Osteoblast (primary cell): ENCODE data around the gene ANKIB1. TPM values are rescaled to one million over a fixed set of nuclear protein-coding genes. Genes with fewer than 3 reads are reported as not detected.
A peak's percentile ranks its signal among the peaks of the same experiment; 100 is the strongest.

ENCODE experiments used
- DNase-seq: peaks from one replicate; pipeline ENCODE4 v3.0.0; 2011; ENCODE audit warnings: low spot score, mixed read lengths; ENCODE audit not compliant: insufficient read length; ENCODE audit errors: missing footprints
- H2AFZ ChIP-seq: 2 replicates; pipeline ENCODE4 v1.6.0; 2011; ENCODE audit warnings: mild to moderate bottlenecking, low read length
- H3K27ac ChIP-seq: 2 replicates; pipeline ENCODE4 v1.5.1; 2011; ENCODE audit warnings: mild to moderate bottlenecking, low read depth, low read length, moderate library complexity
- H3K27me3 ChIP-seq: 2 replicates; pipeline ENCODE4 v1.6.0; 2012; ENCODE audit warnings: mild to moderate bottlenecking, control low read depth, inconsistent platforms, low read length, moderate library complexity; ENCODE audit not compliant: insufficient read depth
- H3K36me3 ChIP-seq: 2 replicates; pipeline ENCODE4 v1.5.1; 2011; ENCODE audit warnings: mild to moderate bottlenecking, low read length, control low read depth, moderate library complexity; ENCODE audit not compliant: insufficient read depth
- H3K4me1 ChIP-seq: 2 replicates; pipeline ENCODE4 v1.5.1; 2011; ENCODE audit warnings: mild to moderate bottlenecking, low read length, control low read depth, moderate library complexity; ENCODE audit not compliant: insufficient read depth
- H3K4me2 ChIP-seq: 2 replicates; pipeline ENCODE4 v1.6.0; 2011; ENCODE audit warnings: mild to moderate bottlenecking, low read length; ENCODE audit not compliant: insufficient read depth
- H3K4me3 ChIP-seq: fragments of 200-600 bp; sonication (generic); 3 replicates; pipeline ENCODE4 v1.5.1; 2012; ENCODE audit warnings: mild to moderate bottlenecking, low read length, inconsistent platforms; ENCODE audit not compliant: insufficient read depth
- H3K79me2 ChIP-seq: 2 replicates; pipeline ENCODE4 v1.6.0; 2012; ENCODE audit warnings: mild to moderate bottlenecking, low read length, control low read depth, inconsistent platforms; ENCODE audit not compliant: insufficient read depth
- H3K9me3 ChIP-seq: 2 replicates; pipeline ENCODE4 v1.5.1; 2011; ENCODE audit warnings: low read depth, low read length, control low read depth
- H4K20me1 ChIP-seq: 2 replicates; pipeline ENCODE4 v1.6.0; 2012; ENCODE audit warnings: mild to moderate bottlenecking, low read length, control low read depth; ENCODE audit not compliant: insufficient read depth
- total RNA-seq: library from RNA; depleted of rRNA; stranded (reverse); fragments of >200 nt; gene quantifications from 2 replicates; pipeline ENCODE4 v1.2.3, GENCODE V29; 2012
- TF ChIP-seq, protein P1 (sequence below): IDR thresholded peaks from 2 replicates; pipeline ENCODE4 v1.5.1; 2011; ENCODE audit warnings: mild to moderate bottlenecking, low read depth, low read length, moderate library complexity; ENCODE audit errors: extremely low read depth

The ANKIB1 gene
- total RNA-seq, 1 donor: 98.1 TPM

DNA sequence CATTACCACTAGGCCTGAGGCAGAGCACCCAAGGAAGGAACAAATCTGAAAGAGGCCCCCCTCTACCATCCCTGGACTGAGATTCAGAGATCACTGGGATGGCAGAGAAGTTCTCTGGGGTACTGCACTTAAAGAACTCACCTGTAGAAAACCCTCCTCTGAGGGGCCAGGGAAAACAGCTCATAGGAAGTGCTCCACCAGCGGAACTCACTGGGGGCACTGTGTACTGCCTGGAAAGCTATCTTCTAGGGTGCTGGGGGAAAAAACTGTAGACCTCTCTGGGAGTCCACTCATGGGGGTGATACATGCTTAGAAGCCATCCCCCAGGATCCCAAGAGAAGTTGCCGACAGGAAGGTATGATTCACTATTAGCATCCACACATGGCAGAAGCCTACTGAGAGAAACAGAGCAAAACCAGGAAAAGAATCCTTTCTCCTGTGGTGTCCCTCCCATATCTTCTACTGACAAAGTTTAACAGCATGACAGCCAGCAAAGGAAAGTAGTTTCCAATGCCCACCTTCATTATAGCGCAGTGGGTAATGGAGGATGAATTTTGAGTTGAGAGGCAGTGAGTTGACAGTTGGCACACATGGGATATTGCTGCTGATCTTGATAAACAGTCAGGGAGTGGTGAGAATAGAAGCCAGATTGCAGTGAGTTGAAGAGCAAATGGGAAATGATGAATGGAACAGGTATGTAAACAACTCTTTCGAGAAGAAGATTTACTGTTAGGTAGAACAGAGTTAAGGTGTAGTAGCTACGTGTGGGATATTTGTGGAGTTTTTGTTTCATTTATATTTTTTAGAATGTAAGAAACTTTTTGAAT is 20.9 kb downstream of the ANKIB1 start:
- Histone ChIP-seq H3K79me2 (peaks cover 90% of the 10 kb centered on the region), H3K4me1 (no peaks in the 10 kb centered on the region), H3K36me3 (no peaks in the 10 kb centered on the region), H3K27me3 (no peaks in the 10 kb centered on the region), H4K20me1 (peaks cover 26% of the 10 kb centered on the region), H3K9me3 (no peaks in the 10 kb centered on the region), H3K4me2 (no peak overlapping the region), H2AFZ (no peak overlapping the region), H3K27ac (no peak overlapping the region), H3K4me3 (no peak overlapping the region)
- peak; percentile 58 for DNase-seq
- TF ChIP-seq, protein P1, sequence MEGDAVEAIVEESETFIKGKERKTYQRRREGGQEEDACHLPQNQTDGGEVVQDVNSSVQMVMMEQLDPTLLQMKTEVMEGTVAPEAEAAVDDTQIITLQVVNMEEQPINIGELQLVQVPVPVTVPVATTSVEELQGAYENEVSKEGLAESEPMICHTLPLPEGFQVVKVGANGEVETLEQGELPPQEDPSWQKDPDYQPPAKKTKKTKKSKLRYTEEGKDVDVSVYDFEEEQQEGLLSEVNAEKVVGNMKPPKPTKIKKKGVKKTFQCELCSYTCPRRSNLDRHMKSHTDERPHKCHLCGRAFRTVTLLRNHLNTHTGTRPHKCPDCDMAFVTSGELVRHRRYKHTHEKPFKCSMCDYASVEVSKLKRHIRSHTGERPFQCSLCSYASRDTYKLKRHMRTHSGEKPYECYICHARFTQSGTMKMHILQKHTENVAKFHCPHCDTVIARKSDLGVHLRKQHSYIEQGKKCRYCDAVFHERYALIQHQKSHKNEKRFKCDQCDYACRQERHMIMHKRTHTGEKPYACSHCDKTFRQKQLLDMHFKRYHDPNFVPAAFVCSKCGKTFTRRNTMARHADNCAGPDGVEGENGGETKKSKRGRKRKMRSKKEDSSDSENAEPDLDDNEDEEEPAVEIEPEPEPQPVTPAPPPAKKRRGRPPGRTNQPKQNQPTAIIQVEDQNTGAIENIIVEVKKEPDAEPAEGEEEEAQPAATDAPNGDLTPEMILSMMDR: no peak

DNA sequence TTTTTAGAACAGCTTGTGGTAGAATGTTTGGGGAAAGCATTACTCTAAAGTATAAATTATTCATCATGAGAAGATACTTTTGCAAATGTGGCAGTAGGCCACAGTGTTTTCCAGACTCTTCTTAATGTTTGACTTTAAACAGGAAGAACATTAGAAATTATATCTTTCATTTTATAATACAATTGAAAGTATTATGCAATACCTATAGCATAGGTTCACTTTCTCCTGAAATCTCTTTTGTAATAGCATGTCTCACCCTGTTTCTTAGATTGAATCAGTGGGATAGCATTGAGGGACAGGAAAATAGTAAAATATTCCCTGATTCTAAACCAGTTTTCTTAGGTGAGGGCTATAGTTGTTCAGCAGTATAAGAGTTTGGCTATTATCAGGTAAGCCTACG is 23.1 kb downstream of the ANKIB1 start:
- no peaks in the 10 kb centered on the region for H3K4me1 ChIP-seq
- no peaks in the 10 kb centered on the region for H3K9me3 ChIP-seq
- H2AFZ ChIP-seq: no peak overlapping the region
- H4K20me1 ChIP-seq: peaks cover 25% of the 10 kb centered on the region
- H3K4me2 ChIP-seq: no peak overlapping the region
- no peaks in the 10 kb centered on the region for H3K36me3 ChIP-seq
- no peak overlapping the region for H3K4me3 ChIP-seq
- H3K27ac ChIP-seq: no peak overlapping the region
- no peak for DNase-seq
- H3K27me3 ChIP-seq: no peaks in the 10 kb centered on the region
- TF ChIP-seq, protein P1: no peak
- peaks cover 91% of the 10 kb centered on the region for H3K79me2 ChIP-seq

DNA sequence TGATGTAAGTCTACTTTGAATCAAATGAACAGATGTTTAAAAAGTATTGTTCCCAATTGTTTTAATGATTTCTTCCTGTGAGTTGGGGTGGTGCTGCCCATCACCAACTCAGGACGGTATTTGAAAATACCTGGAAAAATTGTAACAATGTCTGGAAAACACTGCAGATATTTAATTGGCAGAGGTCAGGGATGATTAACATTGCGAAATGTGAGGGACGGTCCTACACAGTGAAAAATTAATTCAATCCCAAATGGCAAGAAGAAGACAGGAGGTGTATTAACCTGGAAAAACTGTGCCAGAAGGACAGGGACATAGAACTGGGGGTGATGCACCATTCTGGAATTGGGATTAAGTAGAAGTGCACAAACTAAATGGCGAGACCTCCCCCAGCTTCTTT is 29.6 kb downstream of the ANKIB1 start:
- Histone ChIP-seq H4K20me1 (peaks cover 24% of the 10 kb centered on the region), H3K79me2 (peaks cover 91% of the 10 kb centered on the region), H3K27me3 (no peaks in the 10 kb centered on the region), H3K4me1 (no peaks in the 10 kb centered on the region), H3K4me3 (no peak overlapping the region), H3K9me3 (no peaks in the 10 kb centered on the region), H3K36me3 (no peaks in the 10 kb centered on the region), H3K4me2 (no peak overlapping the region), H2AFZ (no peak overlapping the region), H3K27ac (no peak overlapping the region)
- no peak for DNase-seq
- TF ChIP-seq, protein P1: no peak

DNA sequence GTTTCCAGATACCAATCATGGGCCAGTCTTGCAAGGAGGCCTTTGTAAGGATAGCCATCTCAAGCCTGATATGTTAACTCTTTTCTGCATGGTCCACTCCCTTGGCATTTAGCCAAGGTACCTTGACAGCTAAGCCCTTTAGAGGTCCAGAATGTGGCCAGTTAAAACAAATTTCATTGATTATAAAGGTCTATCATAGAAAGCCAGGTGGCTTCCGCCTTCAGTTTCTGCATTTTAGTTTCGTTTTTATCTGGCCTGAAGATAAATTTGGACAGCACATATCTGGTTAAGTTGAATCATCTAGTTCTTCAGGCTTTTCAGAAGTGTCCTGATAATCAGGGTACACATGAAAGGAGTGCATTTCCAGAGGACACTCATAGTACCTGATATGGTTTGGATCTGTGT is 30.7 kb downstream of the ANKIB1 start:
- no peak for DNase-seq
- Histone ChIP-seq H3K4me1 (no peaks in the 10 kb centered on the region), H3K79me2 (peaks cover 91% of the 10 kb centered on the region)

More for the DNA sequence above, 30.7 kb downstream of the ANKIB1 start:
- Histone ChIP-seq H3K9me3 (no peaks in the 10 kb centered on the region), H4K20me1 (peaks cover 27% of the 10 kb centered on the region), H3K4me2 (no peak overlapping the region), H2AFZ (no peak overlapping the region), H3K27me3 (no peaks in the 10 kb centered on the region), H3K4me3 (no peak overlapping the region), H3K36me3 (no peaks in the 10 kb centered on the region), H3K27ac (no peak overlapping the region)
- TF ChIP-seq, protein P1: no peak
